Activated effector memory CD4-positive, alpha-beta T cell treated with anti-CD3 and anti-CD28 coated beads, Interleukin-2, amount 50 U/mL, for 16 hours (primary cell): Measurements from ENCODE around the gene TMOD3.
"Not testable (repeated sequence)": the region's sequence is repeated elsewhere in the genome, so short reads cannot be mapped to it uniquely, and the experiment has no call there.

Experiments used
- DNase-seq: peaks from one replicate; pipeline ENCODE4 v3.0.0-alpha.2; 2020

The TMOD3 gene

DNA sequence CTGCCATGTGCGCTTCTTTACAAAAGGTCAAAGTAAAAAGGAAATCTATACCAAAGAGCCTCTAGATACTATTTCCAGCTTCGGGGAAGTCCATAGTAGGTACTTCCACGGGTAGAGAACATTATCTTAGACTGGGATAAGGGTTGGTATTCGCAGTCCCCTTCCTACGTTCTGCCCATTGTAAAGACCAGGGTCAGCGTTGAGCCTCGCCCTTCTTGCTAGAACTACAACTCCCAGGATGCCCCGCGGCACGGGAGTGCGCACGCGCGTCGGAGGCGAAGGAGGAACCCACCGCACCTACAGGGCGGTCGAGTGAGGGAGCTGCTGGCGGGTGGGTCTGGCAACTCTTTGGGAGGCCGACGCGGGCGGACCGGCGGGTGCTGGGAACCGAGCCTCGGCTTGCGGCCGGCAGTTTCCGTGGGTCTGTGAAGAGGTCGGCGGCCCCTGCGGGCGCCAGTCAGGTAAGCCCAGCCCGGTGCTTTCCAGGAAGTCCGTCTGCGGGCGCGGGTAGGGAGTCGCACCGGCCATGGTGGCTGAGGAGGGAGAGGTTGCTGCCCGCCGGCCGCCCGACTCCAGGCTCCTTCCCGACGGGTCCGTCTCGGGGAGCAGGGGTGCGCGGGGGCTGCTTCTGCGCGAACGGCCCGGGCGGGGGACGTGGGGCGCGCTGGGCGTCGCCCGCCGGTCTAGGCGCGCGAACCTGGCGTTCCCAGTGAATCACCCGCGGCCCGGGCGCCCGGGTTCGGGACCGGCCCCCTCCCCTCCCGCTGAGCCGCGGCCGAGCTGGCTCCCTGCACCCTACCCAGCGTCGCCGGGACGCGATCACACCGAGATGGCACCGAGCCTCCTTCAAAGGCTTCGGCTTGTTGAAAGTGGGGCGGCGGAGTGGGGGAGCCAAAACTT is at the start of gene TMOD3:
Gene TMOD3 (plus strand): TSS at position 278 of the 900 bp plus-strand sequence. CDS start 33,232 bp downstream, outside the sequence.
- DNase-seq: peak; percentile 97

DNA sequence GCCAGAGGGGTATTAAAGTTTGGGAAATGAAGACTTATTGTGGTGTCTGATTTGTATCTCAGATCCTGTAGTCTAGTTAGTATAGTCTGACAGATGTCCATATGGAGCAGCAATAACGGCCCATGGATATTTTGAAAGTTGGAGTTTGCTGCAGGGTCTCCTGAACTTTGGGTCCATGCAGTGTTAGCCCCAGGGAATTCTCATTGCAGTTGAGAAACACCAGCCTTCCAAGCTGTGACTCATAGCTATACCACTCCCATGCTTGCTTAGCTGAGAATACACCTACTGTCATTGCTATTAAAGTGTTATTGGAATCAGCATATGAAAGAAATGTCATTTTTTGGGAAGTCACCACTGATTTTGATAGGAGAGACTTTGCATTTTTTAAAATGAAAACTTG is 48.8 kb upstream of the TMOD3 start:
- no peak for DNase-seq

DNA sequence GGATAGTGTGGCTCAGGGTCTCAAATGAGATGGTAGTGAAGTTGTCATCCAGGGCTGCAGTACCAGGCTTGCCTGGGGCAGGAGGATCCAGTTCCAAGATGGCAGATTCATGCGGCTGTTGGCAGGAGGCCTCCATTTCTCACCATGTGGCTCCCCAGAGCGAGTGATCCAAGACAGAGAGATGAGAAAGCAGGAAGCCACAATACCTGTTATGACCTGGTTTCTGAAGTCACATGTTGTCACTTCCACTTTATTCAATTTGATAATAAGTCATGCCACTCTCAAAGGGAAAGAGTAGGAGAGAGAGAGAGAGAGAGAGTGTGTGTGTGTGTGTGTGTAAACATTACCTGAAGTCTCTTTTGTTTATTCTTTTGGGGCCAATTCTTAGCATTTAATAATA is 47.9 kb upstream of the TMOD3 start:
- DNase-seq: no peak

DNA sequence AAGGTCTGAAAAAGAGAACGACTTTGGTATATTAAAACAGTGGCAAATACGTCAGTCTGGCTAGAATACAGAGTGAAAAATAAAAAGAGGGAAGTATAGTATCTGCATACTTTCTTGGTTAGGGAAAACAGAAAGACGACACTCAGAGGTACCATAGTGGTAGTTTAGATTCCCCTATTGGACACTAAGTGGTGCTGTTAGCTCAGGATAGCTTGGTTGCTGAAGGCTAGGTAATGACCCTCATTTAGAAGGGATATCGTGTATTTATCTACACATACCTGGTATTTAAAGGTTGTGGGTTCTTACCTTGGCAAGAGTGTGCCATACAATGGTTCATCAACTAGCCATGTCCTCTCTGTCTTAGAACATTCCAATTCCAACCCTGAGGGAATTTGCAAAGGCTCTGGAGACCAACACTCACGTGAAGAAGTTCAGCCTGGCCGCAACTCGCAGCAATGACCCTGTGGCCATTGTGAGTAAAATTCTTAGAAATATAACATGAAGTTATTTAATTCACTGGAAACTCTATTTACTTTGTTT is 47.0 kb upstream of the TMOD3 start:
- DNase-seq: no peak

DNA sequence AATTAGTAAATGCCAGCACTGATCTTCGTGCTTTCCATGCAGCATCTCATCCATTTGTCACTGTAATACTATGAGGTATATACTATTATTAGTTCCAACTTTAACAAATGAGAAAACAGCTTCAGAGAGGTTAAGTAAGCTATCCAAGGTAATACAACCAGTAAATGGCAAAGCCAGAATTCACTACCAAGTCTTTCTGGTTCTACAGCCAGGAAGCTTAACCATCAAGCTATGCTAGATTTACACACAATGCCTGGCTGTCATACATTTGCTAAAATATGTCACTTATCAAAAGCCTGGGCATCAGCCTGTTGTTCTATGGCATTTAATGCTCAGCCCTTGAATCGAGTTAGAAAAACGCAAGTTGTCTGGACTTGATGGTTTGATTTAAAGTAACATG is 45.5 kb upstream of the TMOD3 start:
- DNase-seq: no peak

DNA sequence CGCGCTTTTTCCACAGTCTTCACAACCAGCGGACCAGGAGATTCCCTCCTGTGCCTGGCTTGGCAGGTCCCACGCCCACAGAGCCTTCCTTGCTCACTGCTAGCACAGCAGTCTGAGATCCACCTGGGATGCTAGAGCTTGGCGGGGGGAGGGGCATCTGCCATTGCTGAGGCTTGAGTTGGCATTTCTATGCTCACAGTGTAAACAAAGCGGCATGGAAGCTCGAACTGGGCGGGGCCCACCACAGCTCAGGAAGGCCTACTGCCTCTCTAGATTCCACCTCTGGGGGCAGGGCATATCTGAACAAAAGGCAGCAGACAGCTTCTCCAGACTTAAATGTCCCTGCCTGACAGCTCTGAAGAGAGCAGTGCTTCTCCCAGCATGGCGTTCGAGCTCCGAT is 42.3 kb upstream of the TMOD3 start:
- DNase-seq: not testable (repeated sequence)

DNA sequence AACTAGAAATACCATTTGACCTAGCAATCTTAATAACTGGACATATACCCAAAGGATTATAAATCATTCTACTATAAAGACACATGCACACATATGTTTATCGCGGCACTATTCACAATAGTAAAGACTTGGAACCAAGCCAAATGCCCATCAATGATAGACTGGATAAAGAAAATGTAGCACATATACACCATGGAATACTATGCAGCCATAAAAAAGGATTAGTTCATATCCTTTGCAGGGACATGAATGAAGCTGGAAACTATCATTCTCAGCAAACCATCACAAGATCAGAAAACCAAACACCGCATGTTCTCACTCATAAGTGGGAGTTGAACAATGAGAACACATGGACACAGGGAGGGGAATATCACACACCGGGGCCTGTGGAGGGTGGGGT is 37.0 kb upstream of the TMOD3 start:
- DNase-seq: not testable (repeated sequence)

DNA sequence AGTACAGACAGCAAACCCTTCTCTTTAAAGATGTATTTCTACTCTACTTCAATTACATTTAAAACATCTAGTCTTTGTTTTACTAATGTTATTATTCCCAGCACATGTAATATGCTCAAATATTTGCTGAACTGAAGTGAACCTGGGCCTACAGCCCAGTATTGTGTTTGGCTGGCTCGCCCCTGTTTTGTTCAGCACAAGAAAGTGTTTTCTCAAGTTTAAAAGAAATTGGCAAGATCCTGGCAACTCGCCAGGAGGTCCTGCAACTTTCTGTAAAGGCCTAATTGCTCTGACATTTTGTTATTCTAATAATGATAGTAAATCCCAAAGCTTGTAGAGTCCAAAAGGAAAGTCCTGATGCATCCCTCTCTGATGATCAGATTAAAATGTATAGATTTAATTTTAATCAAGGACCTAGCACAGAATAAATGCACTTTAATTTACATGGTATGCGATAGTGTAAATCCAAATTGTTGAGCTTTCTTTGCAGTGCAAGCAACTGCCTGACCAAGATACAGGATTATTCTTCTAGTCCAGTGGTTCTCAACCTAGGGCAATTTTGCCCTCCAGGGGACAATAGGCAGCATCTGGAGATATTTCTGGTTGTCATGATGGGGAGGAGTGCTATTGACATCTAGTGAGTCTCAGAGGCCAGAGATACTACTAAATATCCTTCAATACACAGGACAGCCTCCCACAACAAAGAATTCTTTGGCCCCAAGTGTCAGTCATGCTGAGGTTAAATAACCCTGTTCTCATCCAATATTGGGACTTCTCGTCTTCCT is 35.7 kb upstream of the TMOD3 start:
- no peak for DNase-seq

DNA sequence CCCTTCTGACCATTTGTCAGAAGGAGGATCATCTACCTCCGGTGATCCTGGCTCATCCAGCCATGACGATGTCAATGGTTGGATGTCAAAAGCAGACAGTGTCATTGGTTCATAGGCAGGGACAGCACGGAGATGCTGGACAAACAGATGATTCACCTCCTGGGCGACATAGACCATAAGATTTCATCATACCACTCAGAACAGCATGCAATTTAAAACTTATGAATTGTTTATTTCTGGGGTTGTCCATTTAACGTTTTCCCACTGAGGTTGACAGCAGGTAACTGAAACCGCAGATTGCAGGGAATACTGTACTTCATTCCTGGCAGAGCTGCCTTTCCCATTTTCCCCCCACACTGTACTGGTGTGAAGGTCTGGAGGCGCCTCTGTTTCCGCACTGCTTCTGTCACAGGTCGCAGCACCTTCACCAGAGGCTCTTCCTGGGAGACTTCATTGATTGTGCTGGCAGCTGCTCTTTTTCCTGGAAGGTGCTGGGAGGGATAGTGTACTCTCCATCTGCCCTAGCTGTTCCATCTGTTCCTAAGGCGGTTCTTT is 32.5 kb upstream of the TMOD3 start:
- DNase-seq: no peak

DNA sequence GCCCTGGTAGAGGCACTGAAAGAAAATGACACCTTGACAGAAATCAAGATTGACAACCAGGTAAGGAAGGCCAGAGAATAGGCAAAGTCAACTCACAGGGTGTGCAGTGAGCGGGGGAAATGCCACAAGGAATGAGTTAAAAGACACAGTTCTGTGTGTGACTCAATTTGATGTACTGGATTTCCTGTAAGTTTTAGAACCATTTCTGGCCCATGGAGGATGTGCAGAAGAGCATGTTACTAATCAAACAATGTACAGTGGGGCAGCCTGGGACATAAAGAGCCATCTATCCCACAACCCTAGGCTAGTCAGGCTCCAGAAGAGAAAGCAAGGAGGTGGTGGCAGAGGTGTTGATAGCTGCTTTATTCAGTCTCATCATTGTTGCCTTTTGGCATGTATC is 31.2 kb upstream of the TMOD3 start:
- DNase-seq: no peak

DNA sequence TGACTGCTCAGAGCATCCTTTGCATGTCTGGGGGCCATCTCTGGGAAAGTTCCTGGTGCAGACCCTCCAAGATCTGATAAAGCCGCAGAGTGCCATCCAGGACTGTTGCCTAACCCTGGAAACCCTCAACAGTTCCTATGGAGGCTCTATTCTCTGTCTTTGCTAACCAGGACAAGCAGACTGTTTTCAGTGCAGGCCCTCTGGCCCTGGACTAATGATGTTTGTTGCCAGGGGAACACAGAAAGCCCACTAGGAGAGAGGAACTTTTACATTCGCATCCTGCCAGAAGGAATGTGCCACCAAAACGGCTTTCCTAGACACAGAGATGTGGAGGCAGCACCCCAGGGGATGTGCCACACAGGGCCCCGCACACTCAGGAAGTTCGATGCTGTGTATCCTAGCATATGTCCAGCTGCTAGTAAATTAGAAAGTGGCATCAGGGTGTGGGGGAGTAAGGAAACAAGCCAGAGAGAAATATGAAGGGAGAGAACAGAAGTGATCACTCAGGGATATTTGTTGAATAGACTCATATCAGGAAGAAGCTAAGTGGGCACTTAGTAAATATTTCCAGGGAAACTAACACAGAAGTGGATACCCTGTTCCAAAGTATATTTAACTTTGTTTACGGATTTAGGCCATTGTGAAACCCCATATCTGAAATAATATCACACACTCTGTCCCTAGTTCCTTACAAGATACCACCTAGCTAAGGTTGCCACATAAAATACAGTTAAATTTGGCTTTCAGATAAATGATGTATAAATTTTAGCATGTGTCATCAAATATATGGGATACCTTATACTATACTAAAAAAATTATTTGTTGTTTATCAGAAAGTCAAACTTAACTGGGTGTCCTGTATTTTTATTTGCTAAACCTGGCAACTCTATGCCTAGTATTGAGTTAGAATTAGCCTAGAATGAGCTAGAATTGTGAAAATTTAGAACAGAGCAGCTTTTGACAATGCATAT is 29.9 kb upstream of the TMOD3 start:
- DNase-seq: no peak

DNA sequence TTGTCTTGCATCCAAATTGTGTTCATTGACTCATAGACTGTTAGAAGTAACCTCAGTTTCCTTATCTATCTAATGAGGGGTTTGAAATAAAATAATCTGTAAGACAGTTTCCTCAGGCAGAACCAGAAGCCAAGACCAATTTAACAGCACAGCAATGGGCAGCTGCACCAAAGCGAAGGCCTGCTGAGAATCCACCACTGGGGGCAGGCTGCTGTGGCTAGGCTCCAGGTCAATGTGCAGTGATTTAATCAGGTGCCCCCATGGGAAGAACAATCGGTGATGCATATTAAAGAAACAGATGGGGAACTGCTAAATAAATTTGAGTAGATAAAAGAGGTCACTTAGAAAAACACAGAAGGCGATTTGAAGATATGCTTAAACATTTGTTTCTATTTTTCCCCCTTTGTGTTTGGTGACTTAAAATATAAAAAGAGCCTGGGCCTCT is 28.0 kb upstream of the TMOD3 start:
- DNase-seq: no peak

DNA sequence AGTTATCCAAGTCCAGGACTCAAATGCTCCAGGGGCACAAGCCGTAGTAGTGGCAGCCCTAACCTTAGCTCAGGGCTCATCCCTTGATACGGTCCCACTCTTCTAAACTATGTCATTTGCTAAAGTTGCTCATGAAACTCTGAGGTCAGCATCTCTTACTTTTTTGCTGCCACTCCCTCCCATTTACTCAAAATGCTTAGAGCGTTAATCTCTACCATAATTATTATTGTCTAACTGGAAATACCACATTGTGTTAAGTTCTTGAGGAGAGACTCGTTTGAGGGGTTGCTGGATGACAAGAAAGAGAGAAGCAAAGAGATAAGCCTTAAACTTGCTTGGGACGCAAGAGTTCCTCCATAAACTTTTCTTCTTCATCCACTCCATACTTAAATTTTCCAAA is 26.9 kb upstream of the TMOD3 start:
- DNase-seq: no peak

DNA sequence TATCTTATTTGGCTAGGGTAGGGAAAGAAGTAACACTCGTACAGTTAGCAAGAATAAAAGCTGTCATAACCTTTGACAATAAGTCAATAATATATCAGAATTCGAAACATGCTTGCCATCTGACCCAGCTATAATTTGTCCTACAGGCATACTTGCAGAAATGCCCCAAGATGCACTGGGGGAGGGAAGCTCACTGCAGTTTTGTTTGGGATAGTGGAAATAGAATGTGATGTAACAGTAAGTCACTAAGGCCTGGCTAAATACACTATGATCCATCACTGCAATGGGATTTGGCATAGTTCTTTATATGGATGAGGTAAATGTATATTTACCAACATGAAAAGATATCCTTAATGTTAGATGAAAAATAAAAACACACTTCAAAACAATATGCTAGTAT is 25.5 kb upstream of the TMOD3 start:
- no peak for DNase-seq

DNA sequence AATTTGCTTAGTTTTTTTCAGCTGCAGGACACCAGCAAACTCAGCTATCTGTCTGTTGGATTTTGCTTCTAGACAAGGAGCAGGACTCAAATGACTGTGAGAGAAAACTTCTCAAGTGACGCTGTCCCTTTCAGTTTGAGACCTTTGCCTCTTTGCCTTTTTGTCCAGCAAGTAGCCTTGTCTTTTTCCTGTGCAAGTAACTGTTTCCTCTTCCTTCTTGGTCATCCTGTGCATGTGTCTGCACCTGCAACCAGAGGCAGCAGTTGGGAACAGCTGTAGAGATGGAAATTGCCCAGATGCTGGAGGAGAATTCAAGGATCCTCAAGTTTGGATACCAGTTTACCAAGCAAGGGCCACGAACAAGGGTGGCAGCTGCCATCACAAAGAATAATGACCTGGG is 23.3 kb upstream of the TMOD3 start:
- DNase-seq: no peak

DNA sequence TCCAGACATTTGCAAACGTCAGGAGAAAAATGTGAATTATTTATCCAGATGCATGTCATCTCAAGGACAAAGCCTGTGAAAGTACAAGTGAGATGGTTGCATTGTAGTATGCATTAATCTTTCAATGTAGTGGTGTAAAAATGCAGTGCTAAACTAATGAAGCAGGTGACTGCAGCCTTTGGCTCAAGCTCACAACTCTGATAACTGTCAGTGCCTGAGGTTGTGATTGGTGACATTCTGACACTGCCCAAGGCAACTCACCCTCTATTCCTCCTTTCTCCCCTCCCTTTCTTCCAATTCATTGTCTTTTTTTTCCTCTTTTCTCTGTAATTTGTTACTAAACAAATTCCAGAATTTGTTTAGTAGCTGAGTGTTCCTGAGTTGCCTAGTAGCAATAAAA is 20.0 kb upstream of the TMOD3 start:
- DNase-seq: no peak

DNA sequence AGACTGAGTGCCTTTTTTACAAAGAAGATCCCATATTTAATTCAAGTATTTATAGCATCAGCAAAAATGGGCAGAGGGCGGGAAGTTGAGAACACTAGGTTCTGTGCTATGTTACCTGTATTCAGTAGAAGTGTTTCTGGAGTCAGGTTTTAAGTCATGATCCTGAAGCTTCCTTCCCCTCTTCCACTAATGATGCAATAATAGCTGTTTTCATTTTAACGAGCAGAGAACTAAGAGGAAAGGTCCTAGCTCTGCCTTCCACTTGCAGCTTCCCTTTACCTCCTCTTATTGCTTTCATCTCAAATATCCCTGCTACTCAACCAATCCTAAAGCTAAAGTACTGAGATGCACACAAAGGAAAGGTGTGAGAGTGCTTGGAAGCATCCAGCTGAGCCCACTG is 16.9 kb upstream of the TMOD3 start:
- no peak for DNase-seq

DNA sequence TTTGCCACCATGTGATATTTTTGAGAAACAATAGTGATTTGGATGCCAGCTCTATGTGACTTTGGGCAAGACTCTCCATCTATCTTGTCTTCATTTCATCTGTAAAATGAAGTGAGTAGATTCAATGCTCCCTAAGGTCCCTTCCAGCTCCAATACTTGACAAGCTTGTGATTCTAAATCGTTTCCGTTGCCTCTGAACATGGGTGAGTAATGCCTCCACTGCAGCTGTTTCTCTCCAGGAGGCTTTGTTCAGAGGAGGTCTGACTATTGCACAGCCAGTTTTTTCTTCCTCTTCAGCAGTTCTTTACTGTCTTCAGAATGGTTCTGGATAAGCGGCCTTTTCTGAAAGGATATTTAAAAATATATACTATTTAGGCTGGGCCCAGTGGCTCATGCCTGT is 14.8 kb upstream of the TMOD3 start:
- DNase-seq: no peak

DNA sequence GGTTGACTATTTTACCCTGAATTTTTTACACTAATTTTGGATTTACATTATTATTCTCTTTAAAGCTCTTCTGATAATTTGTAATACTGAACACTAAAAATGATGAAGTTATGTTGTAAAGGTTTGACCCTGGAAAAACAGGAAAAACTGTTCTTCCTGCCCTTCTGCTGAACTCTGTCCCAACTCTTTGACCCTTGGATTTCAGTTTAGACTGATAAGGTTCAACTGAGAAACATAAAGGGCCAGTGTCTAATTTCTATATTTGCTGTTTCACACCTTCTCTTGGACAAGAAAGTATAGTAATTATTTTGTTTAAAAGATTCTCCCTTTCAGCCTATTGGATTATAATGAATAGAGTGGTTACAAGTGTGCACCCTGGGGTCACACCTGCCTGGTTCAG is 12.8 kb upstream of the TMOD3 start:
- no peak for DNase-seq

DNA sequence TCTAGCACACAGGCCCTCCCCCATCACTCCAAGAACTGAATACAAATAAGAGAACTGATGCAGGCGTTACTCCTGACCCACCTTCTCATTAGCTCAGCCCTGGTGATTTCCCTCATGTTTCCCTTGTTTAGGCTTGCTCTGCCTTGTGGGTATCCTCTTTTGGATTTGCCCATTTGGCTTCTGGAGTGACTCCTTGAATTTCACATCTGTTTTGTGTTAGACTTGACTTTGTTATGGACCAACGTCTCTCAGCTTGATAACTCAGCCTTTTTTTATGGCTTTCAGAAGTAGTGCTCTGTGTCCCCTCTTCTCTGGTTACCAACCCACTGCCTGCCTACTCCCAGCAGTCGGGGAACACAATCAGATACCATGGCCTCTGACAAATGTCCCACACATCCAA is 11.3 kb upstream of the TMOD3 start:
- DNase-seq: no peak

DNA sequence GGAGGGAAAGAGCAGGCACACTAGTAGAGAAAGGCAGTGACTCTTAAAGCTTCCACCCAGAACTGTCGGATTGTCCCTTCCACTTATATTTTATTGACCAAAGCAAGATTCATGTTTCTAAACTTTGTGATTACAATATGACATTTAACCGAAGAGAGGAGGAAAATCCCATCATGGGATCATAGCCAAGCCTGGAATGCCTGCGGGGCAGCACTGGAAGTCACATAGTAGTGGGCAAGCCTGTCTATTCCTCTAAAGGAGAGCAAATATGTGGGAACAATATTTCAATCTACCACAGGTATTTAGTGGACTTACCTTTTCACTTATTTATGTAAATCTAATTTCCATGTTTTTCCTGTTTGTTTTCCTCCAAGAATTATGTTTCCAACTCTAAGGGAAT is 3.8 kb upstream of the TMOD3 start:
- no peak for DNase-seq

DNA sequence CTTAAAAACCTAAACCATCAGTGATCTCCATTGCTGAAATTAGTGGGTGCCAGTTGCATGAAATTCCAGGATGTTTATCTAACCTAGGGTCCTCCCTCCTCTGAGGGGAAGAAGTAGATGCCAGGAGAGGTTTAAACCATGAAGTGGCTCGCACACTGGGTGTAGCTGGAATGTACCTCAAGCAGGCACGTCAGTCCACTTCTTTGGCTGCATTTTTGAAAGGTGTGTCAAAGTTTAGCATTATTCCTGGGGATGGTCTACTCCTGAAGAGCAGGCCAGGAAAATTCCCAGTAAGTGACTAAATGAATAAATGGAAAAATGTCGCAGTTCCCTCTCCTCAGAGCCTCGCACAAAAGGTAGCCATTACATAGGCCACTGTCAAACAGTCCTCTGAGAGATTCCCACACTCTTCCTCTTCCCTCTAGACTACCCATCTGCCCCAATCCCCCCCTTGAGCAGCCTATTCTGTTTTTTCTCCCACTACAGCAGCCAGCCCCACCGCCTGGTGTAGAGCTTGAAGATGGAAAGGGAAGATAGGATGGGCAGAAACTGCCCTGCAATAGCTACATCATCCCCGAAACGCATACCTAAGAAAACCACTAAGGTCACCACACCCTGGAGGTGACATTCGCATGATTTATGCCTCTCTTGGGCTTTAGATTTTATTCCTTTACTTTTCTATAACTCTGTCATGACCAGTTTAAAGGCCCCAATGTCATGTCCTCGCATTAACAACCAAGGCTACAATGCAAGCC is 655 bp upstream of the TMOD3 start:
- no peak for DNase-seq
